Heart left ventricle (tissue), 16 donors: Measurements from ENCODE around the gene HS6ST1. TPM values are rescaled to one million over a fixed set of nuclear protein-coding genes. Genes with fewer than 3 reads are reported as not detected.

ENCODE experiments used
- ATAC-seq, 4 donors: fragments of 200-7000 bp; cut with Tn5 transposase; one replicate each; pipeline ENCODE4 v1.9.1; 2020 to 2022; ENCODE audit warnings: moderate library complexity in 4 of 4, mild to moderate bottlenecking in 3 of 4, moderate number of reproducible peaks in 1 of 4
- DNase-seq, 5 donors: peaks; one replicate each; pipeline ENCODE4 v3.0.0-alpha.2; 2020
- H3K27ac ChIP-seq, 12 donors: fragments of 200-600 bp; sonication (generic) in 4 of 12; one replicate each; pipeline versions ENCODE4 v1.5.0 to v1.8.0; 2016 to 2022; ENCODE audit warnings: mild to moderate bottlenecking in 2 of 12
- H3K27me3 ChIP-seq, 9 donors: fragments of 200-600 bp; sonication (generic) in 2 of 9; one replicate each; pipeline versions ENCODE4 v1.5.1 to v1.8.0; 2016 to 2022; ENCODE audit warnings: mild to moderate bottlenecking in 3 of 9
- H3K36me3 ChIP-seq, 9 donors: fragments of 200-600 bp; sonication (generic) in 2 of 9; one replicate each; pipeline versions ENCODE4 v1.5.0 to v1.8.0; 2018 to 2022; ENCODE audit warnings: mild to moderate bottlenecking in 2 of 9
- H3K4me1 ChIP-seq, 12 donors: fragments of 200-600 bp; sonication (generic) in 4 of 12; one replicate each; pipeline versions ENCODE4 v1.5.0 to v1.8.0; 2016 to 2022; ENCODE audit warnings: mild to moderate bottlenecking in 3 of 12
- H3K4me3 ChIP-seq, 12 donors: fragments of 200-600 bp; sonication (generic) in 4 of 12; one replicate each; pipeline versions ENCODE4 v1.5.0 to v1.8.0; 2017 to 2022; ENCODE audit warnings: mild to moderate bottlenecking in 9 of 12, moderate library complexity in 4 of 12
- H3K9me3 ChIP-seq, 12 donors: fragments of 200-600 bp; sonication (generic) in 4 of 12; one replicate each; pipeline versions ENCODE4 v1.5.0 to v1.8.0; 2016 to 2022; ENCODE audit warnings: mild to moderate bottlenecking in 1 of 12
- POLR2A ChIP-seq, 2 donors: fragments of 450-650 bp; IDR thresholded peaks; one replicate each; pipeline ENCODE4 v1.6.1; 2017; ENCODE audit warnings: antibody characterized with exemption in 2 of 2, mild to moderate bottlenecking in 2 of 2, moderate library complexity in 2 of 2
- WGBS, 4 donors: extraction: QIAGEN DNeasy Blood & Tissue Kit in 2 of 4; methylation state at CpG; one replicate each; pipeline versions ENCODE4 v1.1.5 to v1.1.7; 2013 to 2018; 5-methylcytosine and 5-hydroxymethylcytosine counted together
- intact Hi-C, 10 donors: fragments of 100-400 bp; cut with DNase I; formaldehyde crosslinking; loops; one replicate each; pipeline versions ENCODE4 v1.11.1 to v1.14.2; 2022
- polyA plus RNA-seq, 2 donors: library from polyadenylated mRNA; stranded (reverse); fragments of 200-250 nt; gene quantifications; one replicate each; pipeline ENCODE4 v1.2.3, GENCODE V29; 2013
- total RNA-seq, 9 donors: library from RNA; depleted of rRNA in 2 of 9; stranded (reverse); fragments of >200 nt in 2 of 9; fragmentation: NEBNext Ultra II Directional in 3 of 9; extraction: Animal tissue kit (Norgen Biotek cat#: 25700) in 3 of 9; gene quantifications; one replicate each; pipeline versions ENCODE4 v1.1.0 to v1.2.4, GENCODE V29; 2016 to 2023
- TF ChIP-seq, protein P1 (sequence below), 12 donors: fragments of 200-600 bp; sonication (generic) in 4 of 12; IDR thresholded peaks; one replicate each; pipeline versions ENCODE4 v1.5.0 to v1.8.0; 2018 to 2022; ENCODE audit warnings: antibody characterized with exemption in 12 of 12, mild to moderate bottlenecking in 5 of 12
- donor health status: ischemic (EF 13 %, LVEDD 7.1; RV severe dilation, severe dysfunction).
- donor health status: healthy with polysubstance abuse.
- donor health status: DM: no; HTN: yes; CAD: no.
- donor health status: DM: no; HTN: no; CAD: no.
- donor health status: ischemic (EF 25% LVEDD 6.9; RV normal size, moderate dysfunction).
- donor health status: ischemic (EF 25% LVEDD 5.7; RV mildly dilated, moderate dysfunction).
- donor health status: healthy.
- donor health status: DM: yes; HTN: yes; CAD: no.
- donor health status: ischemic (EF 35%, LVEDD 5.7; RV mildly dilated, moderate dysfunction).
- donor health status: nonischemic (EF 11% LVEDD 7.7; RV severe dilation, severe dysfunction).
- donor health status: DM: yes; HTN: yes; CAD: no.
- donor health status: PGD.
- donor health status: ischemic (EF 29% LVEDD 5.4; RV normal size, mild dysfunction).
- donor health status: nonischemic (EF 23%, LVEDD 6.1; RV moderate dilation, normal function).

Gene HS6ST1
- total and polyA plus RNA-seq, 11 donors, result 15.6 to 87.3 (median 24.9) TPM

GRCh38 chr2:128344101-128344500 lies 25.4 kb upstream of the HS6ST1 start:
- 82 to 92% (median 85%) methylated on average over 3 of the region's 3 CpGs for WGBS, 4 donors

GRCh38 chr2:128343459-128343858 lies 24.8 kb upstream of the HS6ST1 start:
- WGBS, 4 donors, result 71 to 84% (median 83%) methylated on average over 1 of the region's 1 CpG
- ATAC-seq (no peak), DNase-seq (no peak)
- no peak overlapping the region for H3K27ac ChIP-seq
- TF ChIP-seq, protein P1, sequence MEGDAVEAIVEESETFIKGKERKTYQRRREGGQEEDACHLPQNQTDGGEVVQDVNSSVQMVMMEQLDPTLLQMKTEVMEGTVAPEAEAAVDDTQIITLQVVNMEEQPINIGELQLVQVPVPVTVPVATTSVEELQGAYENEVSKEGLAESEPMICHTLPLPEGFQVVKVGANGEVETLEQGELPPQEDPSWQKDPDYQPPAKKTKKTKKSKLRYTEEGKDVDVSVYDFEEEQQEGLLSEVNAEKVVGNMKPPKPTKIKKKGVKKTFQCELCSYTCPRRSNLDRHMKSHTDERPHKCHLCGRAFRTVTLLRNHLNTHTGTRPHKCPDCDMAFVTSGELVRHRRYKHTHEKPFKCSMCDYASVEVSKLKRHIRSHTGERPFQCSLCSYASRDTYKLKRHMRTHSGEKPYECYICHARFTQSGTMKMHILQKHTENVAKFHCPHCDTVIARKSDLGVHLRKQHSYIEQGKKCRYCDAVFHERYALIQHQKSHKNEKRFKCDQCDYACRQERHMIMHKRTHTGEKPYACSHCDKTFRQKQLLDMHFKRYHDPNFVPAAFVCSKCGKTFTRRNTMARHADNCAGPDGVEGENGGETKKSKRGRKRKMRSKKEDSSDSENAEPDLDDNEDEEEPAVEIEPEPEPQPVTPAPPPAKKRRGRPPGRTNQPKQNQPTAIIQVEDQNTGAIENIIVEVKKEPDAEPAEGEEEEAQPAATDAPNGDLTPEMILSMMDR (IDR thresholded peaks at IDR 0.05), result no peak
- no peak for TF ChIP-seq POLR2A (IDR thresholded peaks at IDR 0.05)
- H3K4me3 ChIP-seq, result no peak overlapping the region
- H3K27me3 ChIP-seq, result no peaks in the 10 kb centered on the region
- H3K9me3 ChIP-seq, result peaks cover 0 to 8% (median 0%) of the 10 kb centered on the region in 12 donors
- no peaks in the 10 kb centered on the region for H3K36me3 ChIP-seq
- intact Hi-C loops, result no loop called here
- H3K4me1 ChIP-seq, result peaks cover 0 to 15% (median 12%) of the 10 kb centered on the region in 12 donors

More at GRCh38 chr2:128344101-128344500, 25.4 kb upstream of the HS6ST1 start:
- Histone ChIP-seq H3K4me1 (peaks cover 0 to 21% (median 16%) of the 10 kb centered on the region in 12 donors), H3K36me3 (no peaks in the 10 kb centered on the region), H3K9me3 (peaks cover 0 to 8% (median 0%) of the 10 kb centered on the region in 12 donors), H3K27me3 (no peaks in the 10 kb centered on the region), H3K4me3 (no peak overlapping the region), H3K27ac (no peak overlapping the region)
- intact Hi-C loops, result no loop called here
- TF ChIP-seq POLR2A (IDR thresholded peaks at IDR 0.05), result no peak
- TF ChIP-seq, protein P1 (IDR thresholded peaks at IDR 0.05), result no peak
- DNase-seq (no peak), ATAC-seq (no peak)

DNA sequence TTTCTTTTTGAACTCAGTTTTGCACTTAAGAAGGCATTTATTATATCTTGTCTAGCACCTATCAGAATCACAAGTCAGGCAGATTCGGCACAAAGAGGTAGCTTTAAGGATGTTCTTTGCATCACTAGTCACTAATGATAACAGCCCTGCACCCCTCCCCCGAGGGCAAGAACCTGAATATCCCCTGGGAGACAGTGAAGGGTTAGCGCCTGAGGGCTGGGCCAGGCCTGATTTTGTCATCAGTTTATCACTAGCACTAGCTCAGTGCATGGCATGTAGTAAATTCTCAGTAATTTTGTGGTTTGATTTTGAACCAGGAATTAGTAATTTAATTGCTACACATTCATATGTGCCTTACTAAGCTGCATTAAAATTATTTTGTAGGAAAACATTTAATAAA lies 23.9 kb upstream of the HS6ST1 start:
- WGBS, 4 donors, result 59 to 70% (median 67%) methylated on average over 3 of the region's 3 CpGs
- no peak for TF ChIP-seq POLR2A (IDR thresholded peaks at IDR 0.05)
- TF ChIP-seq, protein P1 (IDR thresholded peaks at IDR 0.05), result no peak
- Histone ChIP-seq H3K4me1 (peaks cover 0 to 5% (median 4%) of the 10 kb centered on the region in 12 donors), H3K27ac (no peak overlapping the region), H3K4me3 (no peak overlapping the region), H3K36me3 (no peaks in the 10 kb centered on the region), H3K27me3 (no peaks in the 10 kb centered on the region), H3K9me3 (peaks cover 0 to 13% (median 0%) of the 10 kb centered on the region in 12 donors)
- no peak for ATAC-seq
- intact Hi-C loops, result no loop called here
- DNase-seq, result no peak

GRCh38 chr2:128341621-128342020 lies 23.0 kb upstream of the HS6ST1 start:
- intact Hi-C loops, result no loop called here
- WGBS, 4 donors, result 83 to 92% (median 85%) methylated on average over 3 of the region's 3 CpGs
- DNase-seq (no peak), ATAC-seq (no peak)
- H3K9me3 ChIP-seq, result peaks cover 0 to 14% (median 0%) of the 10 kb centered on the region in 12 donors
- H3K4me3 ChIP-seq, result no peak overlapping the region
- no peaks in the 10 kb centered on the region for H3K36me3 ChIP-seq
- no peak overlapping the region for H3K27ac ChIP-seq
- TF ChIP-seq, protein P1 (IDR thresholded peaks at IDR 0.05), result no peak
- no peak for TF ChIP-seq POLR2A (IDR thresholded peaks at IDR 0.05)
- no peaks in the 10 kb centered on the region for H3K27me3 ChIP-seq
- no peaks in the 10 kb centered on the region for H3K4me1 ChIP-seq
